Peyer's patch (tissue), 4 donors: Measurements from ENCODE around the gene FUT4.

Experiments
- POLR2A ChIP-seq, 2 donors: fragments of 450-650 bp; IDR thresholded peaks; one replicate each; pipeline ENCODE4 v1.5.1; 2017; ENCODE audit warnings: antibody characterized with exemption in 2 of 2, mild to moderate bottlenecking in 2 of 2, moderate library complexity in 2 of 2
- TF ChIP-seq, protein P1 (sequence below), 6 experiments: fragments of 450-650 bp in 4 of 6; fragments of 200-600 bp in 2 of 6; sonication (generic) in 1 of 6; IDR thresholded peaks; one replicate each; pipeline ENCODE4 v1.5.1; 2017 to 2019; ENCODE audit warnings: antibody characterized with exemption in 6 of 6, mild to moderate bottlenecking in 3 of 6, moderate library complexity in 1 of 6

GRCh38 chr11:94539420-94539819, 4.3 kb upstream of the FUT4 start:
- TF ChIP-seq, protein P1, sequence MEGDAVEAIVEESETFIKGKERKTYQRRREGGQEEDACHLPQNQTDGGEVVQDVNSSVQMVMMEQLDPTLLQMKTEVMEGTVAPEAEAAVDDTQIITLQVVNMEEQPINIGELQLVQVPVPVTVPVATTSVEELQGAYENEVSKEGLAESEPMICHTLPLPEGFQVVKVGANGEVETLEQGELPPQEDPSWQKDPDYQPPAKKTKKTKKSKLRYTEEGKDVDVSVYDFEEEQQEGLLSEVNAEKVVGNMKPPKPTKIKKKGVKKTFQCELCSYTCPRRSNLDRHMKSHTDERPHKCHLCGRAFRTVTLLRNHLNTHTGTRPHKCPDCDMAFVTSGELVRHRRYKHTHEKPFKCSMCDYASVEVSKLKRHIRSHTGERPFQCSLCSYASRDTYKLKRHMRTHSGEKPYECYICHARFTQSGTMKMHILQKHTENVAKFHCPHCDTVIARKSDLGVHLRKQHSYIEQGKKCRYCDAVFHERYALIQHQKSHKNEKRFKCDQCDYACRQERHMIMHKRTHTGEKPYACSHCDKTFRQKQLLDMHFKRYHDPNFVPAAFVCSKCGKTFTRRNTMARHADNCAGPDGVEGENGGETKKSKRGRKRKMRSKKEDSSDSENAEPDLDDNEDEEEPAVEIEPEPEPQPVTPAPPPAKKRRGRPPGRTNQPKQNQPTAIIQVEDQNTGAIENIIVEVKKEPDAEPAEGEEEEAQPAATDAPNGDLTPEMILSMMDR (IDR thresholded peaks at IDR 0.05): no peak
- no peak for TF ChIP-seq POLR2A (IDR thresholded peaks at IDR 0.05)
